ENCODE data around the gene HES7. TPM values are rescaled to one million over a fixed set of nuclear protein-coding genes. Genes with fewer than 3 reads are reported as not detected.
A peak's percentile ranks its signal among the peaks of the same experiment; 100 is the strongest.

The HES7 gene
- total and polyA plus RNA-seq, 9 of the 15 experiments (the other 6 are each of a cell fraction or from before 2014, with no cell fraction given): 0.03 to 1.7 (median 0.14) TPM; not detected in 1

GRCh38 chr17:8159459-8160223 is 35.7 kb upstream of the HES7 start:
- in situ Hi-C loops (cut with MboI): no loop called here
- POLR2A ChIA-PET: interaction anchor here (1.3 to 8.6 kb wide), 2 partner anchors 12 to 39 kb away, joined by 4 to 105 read pairs; no protein-coding TSS in a partner anchor
- H3K4me3 ChIP-seq: no peak overlapping the region
- H3K9me3 ChIP-seq (replicated peaks; ENCODE audit: control insufficient read depth, insufficient read depth, low read depth, low read length): no peaks in the 10 kb centered on the region
- no peak overlapping the region for H3K27ac ChIP-seq (ENCODE audit: extremely low read depth, low read depth, low read length)
- 0 out of 2 replicates have a peak, but pooled peaks cover 12% of the 10 kb centered on the region for H4K20me1 ChIP-seq (replicated peaks; ENCODE audit: control insufficient read depth, insufficient read depth, low read length)
- H3K9ac ChIP-seq (ENCODE audit: insufficient read depth in 1 of 2, low read depth in 2 of 2, low read length in 2 of 2): no peak overlapping the region
- intact Hi-C loops (cut with micrococcal nuclease): no loop called here
- H3K79me2 ChIP-seq (ENCODE audit: control insufficient read depth, insufficient read depth, low read length): peaks cover 45% of the 10 kb centered on the region
- CTCF ChIA-PET (ENCODE audit: low intra/inter-chr PET ratio): interaction anchor here (0.6 kb wide), 1 partner anchor 26 kb away, joined by 4 read pairs; no protein-coding TSS in a partner anchor
- peaks cover 29% of the 10 kb centered on the region; the same call in 2 of the 3 replicates for H3K36me3 ChIP-seq (ENCODE audit: control insufficient read depth, insufficient read depth, low read length)
- TSS peak; percentile 8 for BruUV-seq (replicated peaks)
- H2AFZ ChIP-seq (ENCODE audit: low read depth, low read length): no peak overlapping the region
- no peak for TF ChIP-seq ZNF830 (CRISPR knock-in tag; IDR thresholded peaks at IDR 0.05)
- no peak for TF ChIP-seq ZBTB34 (CRISPR knock-in tag; IDR thresholded peaks at IDR 0.05)
- TF ChIP-seq FOXK2 (conservative IDR thresholded peaks at IDR 0.05 in 1 of 2, IDR thresholded peaks at IDR 0.05 in 1 of 2; ENCODE audit: low read depth in 2 of 2): no peak
- TF ChIP-seq THRAP3 (IDR thresholded peaks at IDR 0.05; ENCODE audit: borderline replicate concordance): no peak
- ATAC-seq (no peak), DNase-seq (ENCODE audit: extremely low read depth in 1 of 4, low spot score in 3 of 4) (no peak), FAIRE-seq (no peak)
- 72% methylated on average over 3 of the region's 4 CpGs for WGBS (ENCODE audit: insufficient coverage, low coverage, missing lambda C conversion rate)
- H3K9me1 ChIP-seq (ENCODE audit: control insufficient read depth, insufficient read depth, low read length): peaks cover 5% of the 10 kb centered on the region
- H3K27me3 ChIP-seq (ENCODE audit: control insufficient read depth in 2 of 2, insufficient read depth in 2 of 2, low read length in 2 of 2): no peaks in the 10 kb centered on the region
- peak overlapping the region; percentile 21; the same call in 1 of the 2 replicates for H3K4me2 ChIP-seq (ENCODE audit: insufficient read depth, low read length)
- peaks cover 42 to 66% of the 10 kb centered on the region in 2 experiments for H3K4me1 ChIP-seq (replicated peaks in 1 of 2; ENCODE audit: control insufficient read depth in 2 of 2, insufficient read depth in 2 of 2, low read length in 2 of 2)

All from K562 (cell line).